ENCODE data around the gene TSPAN12.

- TF ChIP-seq CTCF (IDR thresholded peaks at IDR 0.05) = no peak
- no peak for TF ChIP-seq NFE2L2 (conservative IDR thresholded peaks at IDR 0.05; ENCODE audit: low read length)
- no peak for TF ChIP-seq ELK1 (IDR thresholded peaks at IDR 0.05; ENCODE audit: low read depth, low read length)
- no peak for TF ChIP-seq MAFK (IDR thresholded peaks at IDR 0.05; ENCODE audit: partially characterized antibody)
- no peak for TF ChIP-seq MAZ (IDR thresholded peaks at IDR 0.05; ENCODE audit: borderline replicate concordance, low read depth, low read length)
- TF ChIP-seq CHD4 (IDR thresholded peaks at IDR 0.05; ENCODE audit: borderline replicate concordance) = no peak
- no peak for TF ChIP-seq POLR2A (IDR thresholded peaks at IDR 0.05; ENCODE audit: low read length)
- TF ChIP-seq MYC (IDR thresholded peaks at IDR 0.05; ENCODE audit: borderline replicate concordance, low read length) = no peak
These were observed 5.2 kb downstream of the TSPAN12 start for GRCh38 chr7:120852700-120853099.

Data from A549 (cell line).